Fibroblast of skin of scalp (primary cell): ENCODE data around the gene CLHC1.
"Not testable (repeated sequence)": the region's sequence is repeated elsewhere in the genome, so short reads cannot be mapped to it uniquely, and the experiment has no call there.

Experiments
- DNase-seq: peaks from one replicate; pipeline ENCODE4 v3.0.0-alpha.2; 2013

CLHC1 gene

GRCh38 chr2:55152475-55153412 is 79.3 kb downstream of the CLHC1 start:
- no peak for DNase-seq

- DNase-seq: no peak
Measured at GRCh38 chr2:55151733-55152433, 80.2 kb downstream of the CLHC1 start.

GRCh38 chr2:55150834-55151233 is 81.3 kb downstream of the CLHC1 start:
- DNase-seq: no peak

GRCh38 chr2:55148269-55148668 is 83.8 kb downstream of the CLHC1 start:
- peak; percentile 47 for DNase-seq

GRCh38 chr2:55147531-55147930 is 84.6 kb downstream of the CLHC1 start:
- no peak for DNase-seq

- DNase-seq: no peak
Measured at GRCh38 chr2:55147041-55147440, 85.1 kb downstream of the CLHC1 start.

GRCh38 chr2:55146263-55146662 is 85.8 kb downstream of the CLHC1 start:
- DNase-seq: no peak

GRCh38 chr2:55144922-55145820 is 86.9 kb downstream of the CLHC1 start:
- peak; percentile 49 for DNase-seq

GRCh38 chr2:55143706-55144105 is 88.4 kb downstream of the CLHC1 start:
- DNase-seq: not testable (repeated sequence)

GRCh38 chr2:55142518-55142917 is 89.6 kb downstream of the CLHC1 start:
- DNase-seq: no peak

- no peak for DNase-seq
Measured at GRCh38 chr2:55141572-55142413, 90.3 kb downstream of the CLHC1 start.

GRCh38 chr2:55140316-55141219 is 91.5 kb downstream of the CLHC1 start:
- DNase-seq: no peak

GRCh38 chr2:55139305-55139704 is 92.8 kb downstream of the CLHC1 start:
- no peak for DNase-seq

- DNase-seq: no peak
Measured at GRCh38 chr2:55138882-55139229, 93.2 kb downstream of the CLHC1 start.

- DNase-seq: no peak
Measured at GRCh38 chr2:55138014-55138881, 93.8 kb downstream of the CLHC1 start.

GRCh38 chr2:55137024-55137958 is 94.8 kb downstream of the CLHC1 start:
- no peak for DNase-seq

GRCh38 chr2:55136138-55136541 is 96.0 kb downstream of the CLHC1 start:
- no peak for DNase-seq

GRCh38 chr2:55135491-55135890 is 96.6 kb downstream of the CLHC1 start:
- DNase-seq: no peak

GRCh38 chr2:55134316-55134706 is 97.8 kb downstream of the CLHC1 start:
- DNase-seq: no peak
